Measurements from ENCODE around the gene ZNF512B. TPM values are rescaled to one million over a fixed set of nuclear protein-coding genes. Genes with fewer than 3 reads are reported as not detected.
A peak's percentile ranks its signal among the peaks of the same experiment; 100 is the strongest.

The ZNF512B gene
- total RNA-seq, 1 donor from 2014 or later, result 13.7 TPM

DNA sequence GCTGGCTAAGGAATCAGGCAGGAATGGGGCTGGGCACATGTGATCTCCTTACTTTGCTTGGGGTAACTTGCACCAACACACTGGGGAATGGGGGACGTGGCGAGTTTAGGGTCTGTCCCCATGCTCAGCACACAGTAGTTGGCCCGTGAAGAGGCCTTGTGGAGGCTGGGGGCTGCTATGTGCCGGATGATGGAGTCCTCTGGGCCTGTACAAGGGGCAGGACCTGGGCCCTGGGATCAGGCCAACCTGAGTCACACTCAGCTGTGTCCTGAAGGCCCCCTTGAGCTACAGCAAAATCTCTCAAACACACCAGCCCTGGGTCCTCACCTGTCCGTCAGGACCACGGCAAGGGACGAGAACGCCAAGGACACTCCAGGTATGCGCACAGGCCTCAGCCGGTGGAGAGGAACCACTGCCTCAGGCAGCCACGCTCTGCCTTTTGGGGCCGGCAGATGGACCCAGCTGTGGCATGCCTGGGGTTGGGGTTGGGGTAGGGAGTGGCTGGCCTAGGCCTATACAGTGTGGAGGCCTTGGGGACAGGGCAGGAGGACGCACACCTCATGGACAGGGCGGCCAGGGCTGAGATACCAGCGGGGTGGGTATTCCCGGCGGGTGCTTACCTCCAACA lies 24.6 kb downstream of the ZNF512B start:
- no peaks in the 10 kb centered on the region for H3K27me3 ChIP-seq (ENCODE audit: low read depth)
- H3K4me3 ChIP-seq, result no peak overlapping the region
- H3K36me3 ChIP-seq, result peaks cover 55% of the 10 kb centered on the region
- ATAC-seq (no peak), DNase-seq (no peak)
- intact Hi-C loops (cut with DNase I), result no loop called here
- no peak for TF ChIP-seq CTCF (IDR thresholded peaks at IDR 0.05)
- peaks cover 57% of the 10 kb centered on the region for H3K4me1 ChIP-seq
- H3K27ac ChIP-seq, result no peak overlapping the region
- no peaks in the 10 kb centered on the region for H3K9me3 ChIP-seq

GRCh38 chr20:63944078-63944941 lies 25.4 kb downstream of the ZNF512B start:
- Histone ChIP-seq H3K9me3 (no peaks in the 10 kb centered on the region), H3K27ac (peak overlapping the region; percentile 79), H3K27me3 (ENCODE audit: low read depth) (no peaks in the 10 kb centered on the region), H3K4me1 (peaks cover 49% of the 10 kb centered on the region), H3K4me3 (no peak overlapping the region), H3K36me3 (peaks cover 63% of the 10 kb centered on the region)
- ATAC-seq, result no peak
- DNase-seq, result no peak
- no peak for TF ChIP-seq CTCF (IDR thresholded peaks at IDR 0.05)
- intact Hi-C loops (cut with DNase I), result no loop called here

- ATAC-seq, result no peak
These were observed 26.0 kb downstream of the ZNF512B start for GRCh38 chr20:63943808-63944077.

DNA sequence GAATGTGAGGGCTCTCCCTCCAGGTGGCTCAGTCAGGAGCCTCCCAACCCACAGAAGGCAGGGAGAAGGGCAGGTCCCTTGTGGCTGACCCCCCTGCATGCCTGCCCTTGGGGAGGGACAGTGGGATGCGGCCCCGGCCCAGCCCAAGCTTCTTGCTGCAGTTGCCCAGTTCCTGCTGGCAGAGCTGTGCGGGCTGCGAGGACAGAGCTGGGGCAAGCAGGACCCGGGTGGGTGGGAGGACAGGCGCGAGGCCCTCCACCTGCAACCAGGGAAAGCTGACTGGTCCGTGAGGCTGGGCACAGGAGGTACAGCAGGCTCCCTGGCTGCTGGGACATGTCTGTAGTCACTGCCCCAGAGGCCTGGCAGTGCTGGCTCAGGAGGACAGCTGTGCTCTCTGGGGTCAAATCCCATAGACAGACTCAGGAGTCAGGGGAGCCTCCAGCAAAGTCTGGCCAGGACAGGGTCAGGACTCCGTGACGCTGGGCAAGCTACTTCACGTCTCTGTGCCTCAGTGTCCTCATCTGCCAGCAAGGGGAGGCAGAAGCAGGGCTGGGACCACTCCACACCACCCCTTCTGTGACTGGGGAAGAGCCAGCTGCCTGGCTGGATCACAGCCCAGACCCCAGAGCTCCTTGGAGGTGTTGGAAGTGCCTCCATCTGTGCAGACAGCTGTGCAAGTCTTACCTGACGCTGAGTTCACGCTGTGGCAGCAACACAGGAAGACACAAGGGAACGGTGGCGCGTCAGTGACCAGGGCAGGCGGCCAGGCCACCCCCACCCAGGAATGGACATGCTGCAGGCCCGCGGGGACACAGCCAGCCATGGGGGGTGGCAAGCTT lies 26.5 kb downstream of the ZNF512B start:
- TF ChIP-seq CTCF (IDR thresholded peaks at IDR 0.05), result no peak
- Histone ChIP-seq H3K27me3 (ENCODE audit: low read depth) (no peaks in the 10 kb centered on the region), H3K4me3 (no peak overlapping the region), H3K4me1 (peaks cover 39% of the 10 kb centered on the region), H3K9me3 (no peaks in the 10 kb centered on the region), H3K27ac (peak overlapping the region; percentile 79), H3K36me3 (peaks cover 75% of the 10 kb centered on the region)
- intact Hi-C loops (cut with DNase I), result no loop called here
- ATAC-seq, result no peak
- no peak for DNase-seq

More at GRCh38 chr20:63943808-63944077, 26.0 kb downstream of the ZNF512B start:
- intact Hi-C loops (cut with DNase I), result no loop called here
- Histone ChIP-seq H3K27ac (peak overlapping the region; percentile 79), H3K36me3 (peaks cover 69% of the 10 kb centered on the region), H3K4me3 (no peak overlapping the region), H3K27me3 (ENCODE audit: low read depth) (no peaks in the 10 kb centered on the region), H3K4me1 (peaks cover 43% of the 10 kb centered on the region), H3K9me3 (no peaks in the 10 kb centered on the region)
- no peak for TF ChIP-seq CTCF (IDR thresholded peaks at IDR 0.05)
- no peak for DNase-seq

GRCh38 chr20:63942250-63942951 lies 27.3 kb downstream of the ZNF512B start:
- Histone ChIP-seq H3K4me3 (no peak overlapping the region), H3K4me1 (peaks cover 31% of the 10 kb centered on the region), H3K36me3 (peaks cover 82% of the 10 kb centered on the region), H3K27ac (peak overlapping the region; percentile 79), H3K27me3 (ENCODE audit: low read depth) (no peaks in the 10 kb centered on the region), H3K9me3 (no peaks in the 10 kb centered on the region)
- intact Hi-C loops (cut with DNase I), result no loop called here
- TF ChIP-seq CTCF (IDR thresholded peaks at IDR 0.05), result no peak
- peak in 1 of 2 donors; percentile 6 for ATAC-seq
- DNase-seq, result peak; percentile 74

All from lower lobe of right lung (tissue), 2 donors.